ENCODE results near the gene LSM4.

LSM4 gene

DNA sequence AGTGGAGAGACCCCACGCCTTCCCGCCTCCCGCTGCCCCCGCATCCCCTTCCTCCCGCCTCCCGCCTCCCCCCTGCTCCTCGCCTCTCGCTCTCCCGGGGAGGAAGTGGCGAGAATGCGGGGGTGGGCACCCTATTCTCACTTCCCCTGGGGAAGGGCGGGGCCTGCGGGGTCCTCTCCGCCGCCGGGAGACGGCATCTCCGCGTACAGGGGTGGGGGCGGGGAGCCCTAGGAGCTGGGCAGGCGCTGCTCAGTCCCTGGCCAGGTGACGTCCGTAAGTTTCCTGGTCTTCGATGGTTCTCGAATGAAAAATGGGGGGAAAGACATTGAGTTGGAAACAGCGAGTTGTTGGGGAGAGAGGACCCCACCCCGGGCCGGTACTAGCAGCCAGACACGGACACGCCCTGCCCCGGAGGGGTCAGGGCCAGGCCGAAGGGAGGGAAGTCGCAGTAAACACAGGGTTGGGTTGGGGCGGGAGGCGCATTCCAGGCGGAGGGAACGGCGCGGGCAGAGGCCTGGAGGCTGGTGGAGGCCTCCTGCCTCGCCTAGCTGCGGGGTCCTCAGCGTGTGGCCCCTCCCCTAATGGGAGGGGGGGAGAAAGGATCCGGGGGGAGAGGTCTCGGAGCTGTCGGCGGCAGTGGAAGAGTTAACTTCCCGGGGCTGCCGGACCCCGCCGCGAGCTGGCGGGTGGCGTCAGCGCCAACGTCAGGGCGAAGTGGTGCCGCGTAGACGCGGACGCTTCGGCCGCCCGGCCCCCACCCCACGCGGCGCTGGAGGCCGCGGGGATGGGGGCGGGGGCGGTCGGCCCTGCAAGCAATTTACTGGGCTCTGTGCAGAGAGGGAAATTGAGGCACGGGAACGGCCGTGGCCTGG, 31.1 kb downstream of the LSM4 start:
- FAIRE-seq, result no peak

DNA sequence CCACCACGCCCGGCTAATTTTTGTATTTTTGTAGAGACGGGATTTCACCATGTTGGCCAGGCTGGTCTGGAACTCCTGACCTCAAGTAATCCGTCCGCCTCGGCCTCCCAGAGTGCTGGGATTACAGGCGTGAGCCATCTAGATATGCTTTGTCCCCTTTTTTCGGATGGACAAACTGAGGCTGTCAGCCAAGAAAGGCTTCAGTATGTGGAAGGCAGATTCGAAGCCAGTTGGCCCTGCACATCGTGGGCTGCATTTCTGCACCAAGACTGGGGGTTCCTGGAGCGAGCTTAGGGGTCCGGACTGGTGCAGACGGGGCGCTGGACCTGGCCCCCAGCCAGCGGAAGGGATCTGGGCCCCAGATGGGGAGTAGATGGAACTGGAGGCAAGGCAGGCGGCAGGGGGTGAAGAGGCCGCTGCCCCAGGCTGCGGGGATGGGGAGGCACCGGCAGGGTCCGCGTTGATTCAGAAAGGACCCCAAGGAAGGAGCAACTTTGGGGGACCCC, 31.8 kb downstream of the LSM4 start:
- no peak for FAIRE-seq

DNA sequence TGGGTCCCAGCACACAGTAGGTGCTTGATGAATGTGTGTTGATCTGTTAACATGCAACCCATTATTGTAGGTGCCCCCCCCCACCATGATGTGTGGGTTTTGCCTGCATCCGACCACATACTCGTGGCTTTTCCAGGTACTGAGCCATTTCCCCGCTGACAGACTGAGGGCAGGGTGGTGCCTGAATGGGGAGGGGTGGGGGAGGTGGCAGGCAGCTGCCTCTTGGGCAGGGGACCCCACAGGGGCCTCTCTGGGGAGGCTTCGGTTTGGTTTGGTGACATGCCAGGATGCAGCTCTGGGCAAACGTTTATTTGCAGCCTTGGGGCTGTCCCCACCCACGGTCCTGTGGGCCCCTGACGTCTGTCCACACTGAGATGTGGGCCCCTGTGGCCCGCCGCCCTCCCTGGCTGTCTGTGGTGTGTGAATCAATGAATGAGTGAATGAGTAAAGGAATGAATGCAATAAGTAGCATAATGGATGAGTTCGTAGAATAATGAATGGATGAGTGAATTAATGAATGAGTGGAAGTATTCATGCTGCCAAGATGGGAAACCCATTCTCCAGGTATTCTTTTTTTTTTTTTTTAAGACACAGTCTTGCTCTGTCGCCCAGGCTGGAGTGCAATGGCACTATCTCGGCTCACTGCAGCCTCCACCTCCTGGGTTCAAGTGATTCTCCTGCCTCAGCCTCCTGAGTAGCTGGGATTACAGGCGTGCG, 32.4 kb downstream of the LSM4 start:
- no peak for FAIRE-seq

DNA sequence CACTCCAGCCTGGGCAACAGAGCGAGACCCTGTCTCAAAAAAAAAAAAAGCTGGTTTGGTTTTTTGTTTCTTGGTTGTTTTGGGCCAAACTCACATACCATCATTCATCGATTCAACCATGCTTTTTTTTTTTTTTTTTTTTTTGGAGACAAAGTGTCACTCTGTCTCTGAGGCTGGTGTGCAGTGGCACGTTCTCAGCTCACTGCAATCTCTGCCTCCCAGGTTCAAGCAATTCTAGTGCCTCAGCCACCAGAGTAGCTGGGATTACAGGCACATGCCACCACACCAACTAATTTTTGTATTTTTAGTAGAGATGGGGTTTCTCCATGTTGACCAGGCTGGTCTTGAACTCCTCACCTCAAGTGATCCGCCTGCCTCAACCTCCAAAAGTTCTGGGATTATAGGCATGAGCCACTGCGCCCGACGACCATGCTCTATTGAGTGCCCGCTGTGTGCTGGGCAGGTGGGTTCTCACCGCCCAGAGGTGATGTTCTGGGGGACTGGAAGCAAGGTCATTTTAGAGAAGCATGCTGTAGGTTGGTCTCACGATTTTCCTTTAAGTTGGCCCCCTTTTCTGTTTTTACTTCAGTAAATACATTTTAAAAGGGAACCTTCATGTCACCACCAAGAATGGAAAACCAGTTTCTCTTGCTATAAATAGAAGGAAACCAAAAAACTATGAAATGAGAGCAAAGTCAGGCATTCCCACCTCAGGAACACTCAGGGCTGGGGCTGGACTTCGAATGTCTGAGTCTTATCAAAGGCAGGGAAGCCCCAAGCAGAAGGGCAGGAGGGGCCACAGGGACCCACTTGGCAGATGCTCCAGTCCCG, 33.2 kb downstream of the LSM4 start:
- no peak for FAIRE-seq

DNA sequence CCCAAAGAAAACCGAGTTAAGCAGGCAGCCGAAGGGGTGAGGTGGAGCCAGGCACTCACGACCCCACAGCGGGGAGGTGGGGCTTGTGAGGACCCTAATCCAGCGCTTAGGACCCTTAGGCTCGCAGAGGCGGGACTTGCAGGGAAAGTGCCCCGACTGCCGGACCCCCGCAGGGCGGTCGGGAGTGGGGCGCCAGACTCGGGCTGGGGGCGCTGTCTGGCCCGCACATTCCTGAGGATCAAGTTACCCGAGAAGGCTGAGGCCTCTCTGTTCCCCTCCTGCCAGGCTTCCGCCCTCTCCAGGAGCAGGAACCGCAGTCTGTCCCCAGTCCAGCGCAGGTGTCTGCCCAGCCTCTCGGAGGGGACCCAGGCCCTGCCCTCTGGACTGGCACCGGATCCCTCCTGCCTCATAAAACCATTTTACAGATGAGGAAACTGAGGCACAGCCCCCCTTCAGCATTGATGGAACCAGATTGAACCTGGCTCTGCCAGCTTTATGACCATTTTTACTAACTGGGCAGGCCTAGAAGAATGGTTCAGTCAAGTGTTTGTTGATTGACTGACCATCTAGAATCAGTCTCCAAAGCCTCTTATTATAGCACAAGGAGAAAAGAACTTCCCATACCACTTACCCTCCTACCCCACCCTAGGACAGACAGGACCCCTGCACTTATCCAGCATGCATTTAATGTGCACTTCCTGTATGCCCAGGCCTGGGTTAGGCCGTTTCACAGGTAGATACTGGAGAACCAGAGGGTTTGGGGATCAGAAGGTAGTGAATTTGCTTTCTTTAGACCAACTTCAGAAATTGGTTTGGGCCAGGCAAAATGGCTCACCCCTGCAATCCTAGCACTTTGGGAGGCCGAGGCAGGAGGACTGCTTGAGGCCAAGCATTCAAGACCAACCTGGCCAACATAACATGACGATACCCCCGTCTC, 34.8 kb downstream of the LSM4 start:
- no peak for FAIRE-seq

DNA sequence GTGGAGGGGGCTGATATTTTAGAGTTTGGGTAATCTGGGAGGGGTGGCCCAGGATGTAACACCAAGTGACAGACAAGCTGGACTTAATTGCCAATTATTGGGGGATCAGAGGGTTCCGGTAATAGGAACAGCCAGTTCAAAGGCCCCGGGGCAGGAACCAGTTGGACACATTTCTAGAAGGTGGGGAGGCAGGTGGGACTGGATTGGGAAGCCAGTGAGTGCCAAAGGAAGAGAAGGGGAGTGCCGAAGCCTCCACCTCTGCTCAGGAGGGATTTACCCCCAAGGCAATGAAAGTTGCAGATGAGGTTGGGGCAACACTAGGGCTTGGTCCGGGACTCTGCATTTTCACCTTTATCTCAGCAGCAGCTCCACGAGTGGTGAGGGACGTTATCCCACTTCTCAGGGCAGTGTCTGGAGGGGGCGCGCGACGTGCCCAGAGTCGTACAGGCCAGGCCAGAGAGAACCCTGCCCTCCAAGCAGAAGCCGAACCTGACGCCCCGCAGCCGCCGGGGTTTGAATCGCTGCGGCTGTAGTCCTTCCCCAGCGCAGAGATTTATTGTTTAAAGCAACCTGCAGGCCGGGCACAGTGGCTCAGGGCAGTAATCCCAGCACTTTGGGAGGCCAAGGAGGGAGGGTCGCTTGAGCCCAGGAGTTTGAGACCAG, 35.8 kb downstream of the LSM4 start:
- no peak for FAIRE-seq

DNA sequence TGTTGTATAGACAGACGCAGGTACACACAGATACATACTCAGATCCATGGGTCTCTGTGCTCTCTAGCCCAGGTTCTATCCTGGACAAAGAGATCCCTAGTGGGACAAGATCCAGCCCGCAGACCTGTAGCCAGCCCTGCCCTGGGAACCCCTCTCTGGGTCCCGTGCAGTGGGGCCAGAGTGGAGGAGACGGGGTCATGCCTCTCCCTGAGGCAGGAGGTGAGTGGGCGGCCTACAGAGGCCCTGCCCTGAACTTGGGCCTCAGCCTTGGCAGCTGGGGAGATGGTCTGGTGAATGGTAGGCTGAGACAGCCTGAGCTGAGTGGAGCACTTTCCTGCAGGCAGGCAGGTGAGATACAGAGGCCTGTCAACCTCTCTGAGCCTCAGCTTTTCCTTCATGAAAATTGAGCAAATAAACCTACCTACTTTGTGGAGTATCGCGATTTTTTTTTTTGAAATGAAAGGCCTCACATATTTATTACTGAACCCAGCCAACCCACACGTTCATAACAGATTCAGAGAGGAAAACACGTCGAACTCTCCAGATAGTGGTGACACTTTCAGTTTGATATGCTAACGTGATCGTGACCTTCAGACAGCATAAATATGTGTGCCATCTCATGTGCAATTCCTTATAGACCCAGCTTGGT, 38.0 kb downstream of the LSM4 start:
- no peak for FAIRE-seq

DNA sequence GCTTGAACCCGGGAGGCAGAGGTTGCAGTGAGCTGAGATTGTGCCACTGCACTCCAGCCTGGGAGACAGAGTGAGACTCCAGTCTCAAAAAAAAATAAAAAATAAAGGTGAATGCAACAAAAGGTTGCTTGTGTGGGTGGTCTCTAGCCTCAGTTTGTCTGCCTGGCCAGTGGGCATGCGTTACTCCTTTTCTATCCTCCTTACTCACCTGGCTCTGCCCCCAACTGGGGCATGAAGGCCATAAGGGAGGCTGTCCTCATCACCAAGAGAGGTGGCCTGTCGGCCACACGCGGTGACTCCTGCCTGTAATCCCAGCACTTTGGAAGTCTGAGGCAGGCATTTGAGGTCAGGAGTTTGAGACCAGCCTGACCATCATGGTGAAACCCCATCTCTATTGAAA, 39.5 kb downstream of the LSM4 start:
- FAIRE-seq, result no peak

DNA sequence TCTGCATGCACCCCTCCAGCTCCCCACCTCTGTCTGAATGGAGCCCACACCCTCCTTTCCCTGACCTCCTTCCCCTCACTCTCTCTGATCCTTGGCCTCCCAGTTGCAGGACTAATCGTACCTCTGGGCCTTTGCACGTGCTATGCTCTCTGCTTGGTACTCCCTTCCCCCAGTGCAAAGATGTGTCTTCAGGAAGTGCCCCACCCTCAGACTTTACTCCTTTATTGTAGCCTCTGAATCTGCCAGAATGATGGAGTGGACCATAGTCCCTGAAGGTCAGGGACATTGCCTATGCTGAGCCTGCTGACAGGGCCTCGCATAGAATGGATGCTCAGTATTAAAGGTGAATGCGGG, 40.1 kb downstream of the LSM4 start:
- FAIRE-seq, result no peak

DNA sequence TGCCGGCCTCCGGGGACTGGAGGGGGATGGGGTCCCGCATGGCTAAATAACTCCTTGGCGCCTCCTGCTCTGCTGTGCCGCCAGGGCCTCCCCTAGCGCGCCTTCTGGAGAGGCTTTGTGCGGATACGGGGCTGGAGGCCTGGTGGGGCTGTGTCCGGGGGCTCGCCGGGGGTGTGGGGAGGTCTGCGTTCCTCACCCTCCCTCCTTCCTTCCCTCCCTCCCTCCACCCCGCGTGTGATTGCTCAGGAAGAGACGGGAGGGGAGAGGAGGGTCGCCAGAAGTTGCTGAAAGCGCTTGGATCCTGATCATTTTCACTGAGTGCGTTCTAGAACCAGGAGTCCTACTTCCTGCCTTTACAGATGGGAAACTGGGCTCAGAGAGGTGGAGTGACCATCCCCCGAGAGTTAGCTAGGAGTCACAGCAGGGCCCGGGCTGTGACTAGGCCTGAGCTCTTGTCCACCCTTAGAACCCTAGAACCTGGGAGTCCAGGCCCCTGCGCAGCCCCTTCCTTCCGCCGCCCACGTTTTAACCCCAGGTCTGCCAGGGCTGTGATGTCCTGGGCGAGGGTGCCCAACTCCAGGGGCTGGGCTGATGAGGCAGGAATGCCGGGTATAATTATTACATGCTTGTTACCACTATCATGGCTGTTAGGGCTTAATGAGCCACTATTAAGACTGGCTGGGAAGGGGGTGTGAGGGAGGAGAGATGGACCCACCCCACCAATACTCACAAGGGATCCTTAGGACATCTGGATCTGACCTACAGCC, 40.7 kb downstream of the LSM4 start:
- no peak for FAIRE-seq

DNA sequence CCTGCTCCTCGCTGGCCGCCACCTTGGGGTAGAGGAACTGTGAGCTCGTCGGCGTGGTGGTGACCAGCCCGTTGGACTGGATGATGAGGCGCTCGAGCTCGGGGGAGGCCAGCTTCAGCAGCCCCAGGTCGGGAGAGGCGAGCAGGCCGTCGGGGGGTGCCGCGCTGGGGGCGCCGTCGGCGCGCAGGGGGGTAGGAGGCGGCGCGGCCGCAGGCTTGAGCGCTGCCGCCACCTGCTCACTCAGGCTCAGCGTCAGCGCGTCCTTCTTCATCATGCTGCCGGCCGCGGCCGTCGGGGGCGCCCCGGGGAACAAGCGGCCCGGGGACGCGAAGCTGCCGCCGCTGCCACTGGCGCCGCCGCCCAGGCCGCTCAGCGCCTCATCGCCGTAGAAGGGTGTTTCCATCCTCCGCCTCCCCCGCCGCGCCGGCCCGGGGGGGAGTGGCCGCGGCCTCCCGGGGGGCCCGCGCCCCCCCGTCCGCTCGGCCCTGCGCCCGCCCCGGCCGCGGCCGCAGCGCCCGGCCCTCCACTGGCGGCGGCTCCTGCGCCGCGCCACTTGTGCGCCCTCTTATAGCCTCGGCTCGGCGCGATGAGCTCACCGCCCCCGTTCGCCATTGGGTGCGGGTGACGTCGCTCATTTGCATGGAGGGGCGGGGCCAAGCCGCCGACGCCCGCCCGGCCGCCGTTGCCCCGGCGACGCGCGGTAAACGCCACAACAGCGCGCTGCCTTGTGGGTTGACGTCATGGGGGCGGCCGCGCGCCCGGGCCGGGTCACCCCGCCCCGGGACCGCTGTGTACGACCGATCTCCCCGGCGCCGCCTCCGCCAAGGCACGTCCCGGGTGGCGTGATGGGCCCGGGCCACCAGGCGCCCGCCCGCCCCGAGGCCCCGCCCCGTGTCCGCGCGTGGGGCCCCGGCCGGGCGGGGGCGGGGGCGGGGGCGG, 41.5 kb downstream of the LSM4 start, which contains the start of gene JUND:
TSS of gene JUND (minus strand) at position 541 of the 939 bp plus-strand sequence. CDS start at position 403, 138 bp downstream.
- no peak for FAIRE-seq

DNA sequence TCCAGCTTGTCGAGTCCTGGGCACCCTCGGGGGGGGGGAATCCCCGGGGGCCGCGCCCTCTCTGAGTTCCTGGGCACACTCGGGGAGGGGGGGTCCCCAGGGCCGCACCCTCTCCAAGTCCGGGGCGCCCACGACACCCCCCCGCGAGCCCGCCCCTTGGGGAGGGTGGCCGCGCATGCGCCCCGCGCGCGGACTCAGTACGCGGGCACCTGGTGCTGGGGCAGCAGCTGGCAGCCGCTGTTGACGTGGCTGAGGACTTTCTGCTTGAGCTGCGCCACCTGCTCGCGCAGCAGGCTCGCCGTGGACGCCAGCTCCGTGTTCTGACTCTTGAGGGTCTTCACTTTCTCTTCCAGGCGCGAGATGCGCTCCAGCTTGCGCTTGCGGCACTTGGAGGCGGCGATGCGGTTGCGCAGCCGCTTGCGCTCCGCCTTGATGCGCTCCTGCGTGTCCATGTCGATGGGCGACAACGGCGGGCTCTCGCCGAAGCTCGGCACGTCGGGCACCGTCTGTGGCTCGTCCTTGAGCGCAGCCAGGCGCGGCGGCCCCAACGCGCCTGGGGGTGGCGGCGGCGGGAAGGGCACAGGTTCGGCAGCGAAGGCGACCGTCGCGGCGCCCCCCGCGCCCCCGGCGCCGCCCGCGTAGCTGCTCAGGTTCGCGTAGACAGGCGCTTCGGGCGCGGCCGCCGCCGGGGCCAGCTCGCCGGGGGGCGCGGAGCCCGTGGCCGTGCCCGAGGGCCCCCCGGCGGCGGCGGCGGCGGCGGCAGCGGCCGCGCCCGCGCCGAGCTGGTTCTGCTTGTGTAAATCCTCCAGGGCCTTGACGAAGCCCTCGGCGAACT, 42.4 kb downstream of the LSM4 start:
- no peak for FAIRE-seq

DNA sequence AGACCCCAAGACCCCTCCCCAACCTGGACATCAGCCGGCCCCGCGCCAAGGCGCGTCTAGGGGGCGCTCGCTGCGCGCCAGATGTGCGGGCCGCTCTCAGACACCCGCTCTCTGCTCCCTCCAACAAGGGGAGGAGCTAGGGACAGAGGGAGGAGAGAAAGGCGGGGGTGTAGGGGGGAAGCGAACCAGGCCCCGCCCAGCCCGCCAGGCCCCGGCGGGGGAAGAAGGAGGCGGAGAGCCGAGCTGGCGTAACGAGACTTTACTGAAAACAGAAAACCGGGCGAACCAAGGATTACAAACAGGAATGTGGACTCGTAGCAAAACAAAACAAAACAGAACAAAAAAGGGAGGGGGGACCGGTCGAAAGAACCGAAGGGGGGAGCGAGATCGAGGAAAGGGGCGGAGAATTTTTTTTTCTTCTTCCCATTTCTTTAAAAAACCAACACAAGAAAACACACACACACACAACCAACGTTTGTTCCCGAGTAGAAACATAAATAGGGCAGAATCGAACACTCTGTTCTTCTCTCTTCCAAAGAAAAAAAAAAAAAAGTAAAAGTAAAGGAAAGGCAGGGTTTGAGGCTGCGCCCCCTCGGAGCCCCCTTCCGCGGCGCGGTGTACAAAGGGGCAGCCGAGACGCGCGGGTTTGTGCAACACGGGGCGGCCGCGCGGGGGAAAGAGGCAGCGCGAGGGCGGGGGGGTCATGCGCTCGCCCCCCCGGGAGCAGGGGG, 43.2 kb downstream of the LSM4 start:
- no peak for FAIRE-seq

DNA sequence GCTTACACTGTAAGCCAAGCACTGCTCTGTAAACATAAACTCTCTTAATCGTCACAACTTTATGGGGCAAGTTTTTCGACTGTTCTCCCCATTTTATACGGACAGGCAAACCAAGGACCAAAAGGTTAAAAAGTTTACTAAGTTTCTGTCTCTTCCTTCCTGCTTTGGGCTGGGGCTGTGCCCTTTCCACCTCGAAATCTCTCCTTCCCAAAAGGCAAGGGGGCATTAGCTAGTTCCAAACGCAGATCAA, 43.7 kb downstream of the LSM4 start:
- no peak for FAIRE-seq

DNA sequence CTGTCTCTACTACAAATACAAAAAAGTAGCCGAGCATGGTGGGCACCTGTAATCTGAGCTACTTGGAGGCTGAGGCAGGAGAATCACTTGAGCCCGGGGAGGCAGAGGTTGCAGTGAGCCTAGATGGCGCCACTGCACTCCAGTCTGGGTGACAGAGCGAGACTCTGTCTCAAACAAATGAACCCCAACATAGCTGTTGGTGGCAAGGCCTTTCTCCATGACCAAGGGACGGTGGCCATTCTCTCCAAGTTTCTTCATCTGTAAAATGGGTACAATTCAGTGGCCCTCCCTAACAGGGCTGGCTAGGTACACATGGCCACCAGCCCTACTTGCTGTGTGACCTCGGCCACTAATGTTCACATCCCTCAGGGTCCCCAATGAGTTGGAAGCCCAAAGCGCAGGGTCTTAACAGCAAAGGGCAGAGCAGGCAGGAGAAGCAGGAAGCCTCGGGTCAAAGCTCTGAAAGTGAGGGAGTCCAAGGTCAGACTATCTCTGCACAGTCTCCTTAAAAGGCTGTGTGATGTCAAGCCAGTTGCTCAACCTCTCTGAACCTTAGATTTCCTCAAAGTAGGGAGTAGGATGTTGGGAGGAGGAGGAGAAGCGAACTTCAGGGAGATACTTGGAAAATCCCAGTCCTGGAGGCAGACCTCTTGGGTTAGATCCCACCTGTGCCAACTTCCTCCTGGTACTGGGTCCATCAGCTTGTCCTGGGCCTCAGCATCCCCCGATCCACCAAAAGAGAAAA, 44.2 kb downstream of the LSM4 start:
- FAIRE-seq, result no peak

DNA sequence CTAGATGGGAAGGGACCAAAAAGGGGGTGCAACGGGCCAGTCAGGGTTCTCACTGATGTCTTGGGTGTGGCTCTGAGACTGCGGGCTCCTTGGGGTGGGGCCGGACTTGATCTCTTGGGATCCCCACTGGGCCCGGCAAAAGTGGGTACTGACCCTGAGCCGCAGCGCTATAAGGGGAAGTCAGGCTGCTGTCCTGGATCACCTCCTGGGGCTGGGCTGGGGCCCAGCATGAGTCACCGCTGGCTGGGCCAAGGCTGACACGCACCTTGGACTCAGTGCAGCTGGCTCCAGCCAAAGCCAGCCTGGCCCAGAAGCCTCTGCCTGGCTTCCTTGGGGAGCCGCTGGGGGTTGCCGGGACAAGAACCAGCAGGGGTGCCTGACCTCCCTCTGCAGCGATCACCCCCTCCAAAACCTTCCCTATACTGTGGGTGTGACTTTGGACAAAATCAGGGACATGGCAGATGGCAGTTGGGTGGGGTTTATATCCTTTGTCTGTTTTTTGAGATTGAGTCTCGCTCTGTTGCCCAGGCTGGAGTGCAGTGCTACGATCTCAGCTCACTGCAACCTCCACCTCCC, 48.0 kb downstream of the LSM4 start:
- no peak for FAIRE-seq

All from colon (tissue), 2 donors.